Testis (tissue), 2 donors: ENCODE results near the gene METTL6.

Experiments
- POLR2A ChIP-seq: fragments of 450-650 bp; IDR thresholded peaks from one replicate; pipeline ENCODE4 v1.6.1; 2017; ENCODE audit warnings: antibody characterized with exemption, mild to moderate bottlenecking, moderate library complexity
- TF ChIP-seq, protein P1 (sequence below), 3 experiments: fragments of 450-650 bp in 2 of 3; fragments of 200-600 bp in 1 of 3; sonication (generic) in 1 of 3; IDR thresholded peaks; one replicate each; pipeline ENCODE4 v1.5.1; 2016 to 2019; ENCODE audit warnings: antibody characterized with exemption in 3 of 3, mild to moderate bottlenecking in 2 of 3, moderate library complexity in 1 of 3

DNA sequence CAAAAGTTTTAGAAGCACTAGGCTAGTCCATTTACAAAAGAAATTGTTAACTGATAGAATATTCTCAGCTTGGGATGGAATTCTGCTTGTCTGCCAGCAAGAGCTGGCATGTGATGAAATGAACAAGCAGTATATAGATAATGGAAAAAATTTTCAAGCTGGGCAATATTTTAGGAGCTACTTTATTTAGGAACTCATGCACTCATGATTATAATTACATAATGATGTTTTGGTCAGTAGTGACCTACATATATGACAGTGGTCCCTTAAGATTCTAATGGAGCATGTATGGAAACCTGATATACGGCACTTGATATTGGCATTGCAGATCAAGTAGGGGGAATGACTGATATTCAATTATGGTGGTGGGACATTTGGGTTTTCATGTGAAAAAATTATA is 6.2 kb upstream of the METTL6 start:
- TF ChIP-seq, protein P1, sequence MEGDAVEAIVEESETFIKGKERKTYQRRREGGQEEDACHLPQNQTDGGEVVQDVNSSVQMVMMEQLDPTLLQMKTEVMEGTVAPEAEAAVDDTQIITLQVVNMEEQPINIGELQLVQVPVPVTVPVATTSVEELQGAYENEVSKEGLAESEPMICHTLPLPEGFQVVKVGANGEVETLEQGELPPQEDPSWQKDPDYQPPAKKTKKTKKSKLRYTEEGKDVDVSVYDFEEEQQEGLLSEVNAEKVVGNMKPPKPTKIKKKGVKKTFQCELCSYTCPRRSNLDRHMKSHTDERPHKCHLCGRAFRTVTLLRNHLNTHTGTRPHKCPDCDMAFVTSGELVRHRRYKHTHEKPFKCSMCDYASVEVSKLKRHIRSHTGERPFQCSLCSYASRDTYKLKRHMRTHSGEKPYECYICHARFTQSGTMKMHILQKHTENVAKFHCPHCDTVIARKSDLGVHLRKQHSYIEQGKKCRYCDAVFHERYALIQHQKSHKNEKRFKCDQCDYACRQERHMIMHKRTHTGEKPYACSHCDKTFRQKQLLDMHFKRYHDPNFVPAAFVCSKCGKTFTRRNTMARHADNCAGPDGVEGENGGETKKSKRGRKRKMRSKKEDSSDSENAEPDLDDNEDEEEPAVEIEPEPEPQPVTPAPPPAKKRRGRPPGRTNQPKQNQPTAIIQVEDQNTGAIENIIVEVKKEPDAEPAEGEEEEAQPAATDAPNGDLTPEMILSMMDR (IDR thresholded peaks at IDR 0.05) = no peak
- no peak for TF ChIP-seq POLR2A
